Measurements from ENCODE around the gene WT1.

WT1 gene

GRCh38 chr11:32438346-32438865 is 3.1 kb upstream of the WT1 start:
- DNase-seq, result no peak

DNA sequence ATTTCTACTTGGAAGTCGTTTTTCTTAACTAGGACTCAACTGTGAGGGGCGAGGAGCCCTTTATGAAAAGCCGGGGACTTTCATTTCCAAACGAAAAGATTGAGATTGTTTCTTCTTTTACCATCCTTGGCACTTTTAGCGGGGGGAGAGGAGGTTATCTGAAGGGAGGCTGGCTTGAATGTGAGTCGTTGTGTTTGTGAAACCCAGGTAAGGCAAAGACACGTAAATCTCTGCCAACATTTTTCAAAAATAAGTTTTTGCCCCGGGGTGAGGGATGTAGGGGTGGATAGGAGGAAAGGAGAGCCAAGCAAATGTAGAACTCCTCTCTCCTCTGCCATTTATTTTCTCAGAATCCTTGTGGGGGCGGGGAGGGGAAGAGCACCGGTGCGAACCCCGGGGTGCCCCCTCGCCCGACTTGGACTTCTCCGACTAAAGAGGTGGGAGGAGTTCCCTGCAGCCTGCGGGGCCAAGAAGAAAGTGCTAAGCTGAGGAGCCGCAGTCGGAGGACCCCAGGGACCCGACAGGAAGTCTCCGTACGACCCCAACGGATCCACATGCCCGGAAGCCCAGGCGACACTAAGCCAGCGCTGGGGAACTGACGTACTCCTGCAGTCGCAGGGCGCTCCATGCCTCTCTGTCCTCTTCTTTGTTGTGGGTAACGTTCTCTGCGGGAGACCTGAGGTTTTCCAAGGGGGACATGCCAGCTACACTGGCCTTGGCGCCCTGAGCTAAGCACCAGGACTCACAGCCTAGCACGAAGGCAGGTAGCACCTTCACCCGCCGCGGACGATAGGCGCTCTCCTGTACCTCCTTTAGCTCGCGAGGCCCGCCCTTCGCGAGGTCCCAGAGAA is 2.4 kb upstream of the WT1 start:
- no peak for DNase-seq

GRCh38 chr11:32436751-32437494 is 1.6 kb upstream of the WT1 start:
- no peak for DNase-seq

GRCh38 chr11:32435942-32436750 is 807 bp upstream of the WT1 start:
- no peak for DNase-seq

DNA sequence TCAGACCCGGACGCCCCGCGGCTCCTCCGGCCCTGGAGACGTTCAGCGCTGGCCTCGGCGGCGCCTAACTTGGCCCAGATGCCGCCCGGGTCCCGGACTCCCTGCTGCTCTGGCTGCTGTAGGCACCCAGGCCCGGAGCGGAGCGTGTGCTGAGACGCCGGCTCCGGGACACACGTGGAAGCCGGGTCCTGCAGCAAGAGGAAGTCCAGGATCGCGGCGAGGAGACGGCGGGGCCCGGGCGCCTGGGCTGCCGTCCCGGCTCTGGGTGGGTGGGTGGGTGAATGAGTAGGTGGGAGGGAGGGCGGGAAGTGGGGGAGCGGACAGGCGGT is 223 bp downstream of the WT1 start:
- no peak for DNase-seq

DNA sequence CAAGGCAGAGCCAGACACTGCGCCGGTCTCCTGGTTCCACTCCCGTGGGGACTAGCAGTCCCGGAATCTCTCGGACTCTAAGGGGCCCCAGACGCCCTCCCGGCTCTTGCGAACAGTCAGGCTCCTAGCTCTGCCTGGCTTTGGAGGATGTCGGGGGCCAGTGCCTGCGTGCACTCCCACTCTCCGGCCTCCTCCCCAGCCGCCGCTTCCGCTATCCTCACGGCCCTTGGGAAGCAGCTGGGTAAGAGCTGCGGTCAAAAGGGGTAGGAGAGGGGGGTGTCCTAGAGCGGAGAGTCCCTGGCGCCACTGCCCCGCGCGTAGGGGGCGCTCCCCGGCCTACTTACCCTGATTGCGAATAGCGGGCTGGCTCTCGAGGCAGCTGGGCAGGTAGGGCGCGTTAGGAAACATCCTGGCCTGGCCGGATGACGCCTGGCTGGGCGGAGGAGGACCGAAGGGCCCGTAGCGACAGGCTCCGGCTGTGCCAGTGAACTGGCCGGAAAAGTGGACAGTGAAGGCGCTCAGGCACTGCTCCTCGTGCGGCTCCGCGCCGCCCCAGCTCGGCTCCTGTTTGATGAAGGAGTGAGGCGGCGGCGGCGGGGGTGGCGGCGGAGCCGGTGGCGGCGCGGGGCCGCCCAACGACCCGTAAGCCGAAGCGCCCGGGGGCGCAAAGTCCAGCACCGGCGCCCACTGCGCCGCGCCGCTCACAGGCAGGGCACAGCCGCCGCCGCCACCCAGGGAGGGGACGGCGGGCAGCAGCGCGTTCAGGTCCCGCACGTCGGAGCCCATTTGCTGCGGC is 785 bp downstream of the WT1 start:
- DNase-seq, result peak; percentile 50

GRCh38 chr11:32433914-32434355 is 1.4 kb downstream of the WT1 start:
- DNase-seq, result no peak

DNA sequence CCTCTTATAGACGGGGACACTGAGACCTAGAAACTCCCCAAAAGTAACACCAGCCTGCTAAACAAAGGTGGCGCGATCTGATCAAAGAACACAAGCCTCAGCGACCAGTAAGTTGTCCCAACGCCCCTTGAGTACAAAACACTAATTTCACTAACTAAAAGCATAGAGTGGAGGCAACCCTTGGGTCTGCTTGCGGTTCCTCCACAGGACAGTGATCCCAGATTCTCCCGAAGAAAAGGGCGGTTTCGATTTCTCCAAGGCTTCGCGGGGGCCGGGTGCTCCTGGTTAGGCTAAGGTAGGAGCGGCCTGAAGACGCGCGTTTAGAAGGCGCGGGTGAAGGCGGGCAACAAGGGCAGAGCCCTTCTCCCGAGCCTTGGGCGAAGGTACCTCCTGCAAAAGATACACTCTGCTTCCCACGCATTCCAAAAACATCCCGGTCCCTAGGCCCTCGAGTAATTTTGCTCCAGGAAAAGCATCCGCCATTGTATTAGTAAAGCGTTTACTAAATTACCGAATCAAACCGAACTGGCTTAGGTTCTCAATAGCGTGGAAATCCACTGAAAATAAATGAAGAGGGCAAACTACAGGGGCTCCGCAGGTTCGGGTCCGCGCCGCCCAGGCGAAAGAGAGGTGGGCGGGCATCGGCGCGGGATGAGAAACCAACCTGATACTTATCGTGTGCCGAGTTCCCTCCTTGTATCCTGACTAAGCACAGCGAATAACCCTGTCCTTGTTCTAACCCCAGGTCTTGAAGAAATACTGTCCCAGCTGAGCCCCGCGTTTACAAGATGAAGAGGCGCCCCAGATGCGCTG is 2.0 kb downstream of the WT1 start:
- no peak for DNase-seq

- no peak for DNase-seq
Measured at GRCh38 chr11:32432565-32432964, 2.8 kb downstream of the WT1 start.

- DNase-seq, result no peak
Measured at GRCh38 chr11:32430568-32431381, 4.6 kb downstream of the WT1 start.

DNA sequence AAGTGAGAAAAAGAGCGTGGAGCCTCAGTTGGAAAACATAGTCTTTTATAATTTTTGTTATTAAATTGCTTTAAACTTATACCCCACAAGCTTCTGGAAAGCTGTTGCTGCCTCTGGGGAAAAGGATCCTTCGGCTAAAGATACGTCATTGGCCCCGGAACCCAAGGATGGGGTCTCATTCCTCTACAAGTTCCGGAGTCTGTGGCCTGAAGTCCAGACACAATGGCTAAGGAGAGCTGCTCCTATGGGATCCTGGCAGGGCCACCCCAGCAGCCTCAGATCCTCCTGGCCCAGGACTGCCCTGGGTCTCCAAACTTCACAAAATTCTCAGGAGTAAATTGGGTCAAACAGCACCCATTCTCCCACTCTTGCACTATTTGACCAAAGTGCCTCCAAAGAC is 5.9 kb downstream of the WT1 start:
- no peak for DNase-seq

- DNase-seq, result no peak
Measured at GRCh38 chr11:32428665-32429303, 6.6 kb downstream of the WT1 start.

DNA sequence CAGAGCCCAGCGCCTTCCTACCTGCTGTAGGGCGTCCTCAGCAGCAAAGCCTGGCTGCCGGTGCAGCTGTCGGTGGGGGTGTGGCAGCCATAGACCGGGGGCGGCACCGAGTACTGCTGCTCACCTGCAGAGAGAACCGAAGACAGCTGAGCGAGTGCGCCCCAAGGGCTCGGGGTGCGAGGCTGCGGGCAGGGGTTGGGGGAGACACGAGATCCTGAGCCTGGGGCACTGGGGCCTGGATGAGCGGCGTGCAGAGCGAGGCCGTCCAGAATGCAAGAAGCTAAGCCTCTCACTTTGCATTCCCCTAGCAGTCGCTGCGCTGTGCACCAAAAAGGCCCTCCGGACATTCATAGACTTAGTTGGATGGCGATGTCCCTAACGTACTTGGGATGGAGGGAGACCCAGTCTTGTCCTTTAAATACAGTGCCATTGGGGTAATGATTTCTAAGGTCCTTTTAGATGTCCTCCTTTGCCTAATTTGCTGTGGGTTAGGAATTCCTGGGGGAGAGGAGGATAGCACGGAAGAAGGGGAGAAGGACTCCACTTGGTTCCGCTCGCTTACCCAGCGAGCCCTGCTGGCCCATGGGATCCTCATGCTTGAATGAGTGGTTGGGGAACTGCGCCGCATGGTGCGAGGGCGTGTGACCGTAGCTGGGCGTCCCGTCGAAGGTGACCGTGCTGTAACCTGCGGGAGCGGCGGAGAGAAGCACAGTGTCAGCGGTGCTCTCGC is 7.2 kb downstream of the WT1 start:
- no peak for DNase-seq

DNA sequence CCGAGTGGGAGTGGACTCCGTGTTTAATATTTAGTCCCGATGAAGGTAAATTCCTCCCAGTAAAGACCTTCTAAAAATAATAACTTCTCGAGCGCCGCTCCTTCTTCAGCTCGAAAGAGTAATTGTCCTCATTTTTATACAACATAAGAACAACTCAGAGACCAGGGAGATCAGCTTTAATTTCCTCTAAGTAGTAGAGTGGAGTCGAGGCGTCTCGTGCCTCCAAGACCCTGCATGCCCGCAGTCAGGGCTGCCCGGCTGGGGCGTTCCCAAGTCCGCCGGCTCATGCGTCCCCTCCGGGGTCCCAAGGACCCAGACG is 7.8 kb downstream of the WT1 start:
- no peak for DNase-seq

GRCh38 chr11:32426819-32427615 is 8.3 kb downstream of the WT1 start:
- no peak for DNase-seq

GRCh38 chr11:32426192-32426591 is 9.1 kb downstream of the WT1 start:
- no peak for DNase-seq

DNA sequence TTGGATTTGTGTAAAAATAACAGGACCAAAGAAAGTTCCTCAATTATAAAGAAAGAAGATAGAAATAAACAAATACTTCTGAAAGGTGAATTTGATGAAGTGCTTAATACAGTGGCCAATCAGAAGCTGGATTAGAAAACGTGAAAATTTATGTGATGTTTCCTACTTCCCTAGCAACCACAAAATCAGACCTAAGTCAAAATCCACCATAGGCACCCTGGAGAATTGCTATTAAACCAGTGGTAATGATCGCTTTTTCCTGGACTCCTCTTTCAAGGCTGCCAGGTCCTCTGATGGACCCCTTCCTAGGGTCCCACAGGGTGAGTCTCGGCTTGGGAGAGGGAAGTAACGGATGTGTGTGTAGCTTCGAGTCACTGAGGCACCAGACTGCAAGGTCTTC is 9.6 kb downstream of the WT1 start:
- no peak for DNase-seq

DNA sequence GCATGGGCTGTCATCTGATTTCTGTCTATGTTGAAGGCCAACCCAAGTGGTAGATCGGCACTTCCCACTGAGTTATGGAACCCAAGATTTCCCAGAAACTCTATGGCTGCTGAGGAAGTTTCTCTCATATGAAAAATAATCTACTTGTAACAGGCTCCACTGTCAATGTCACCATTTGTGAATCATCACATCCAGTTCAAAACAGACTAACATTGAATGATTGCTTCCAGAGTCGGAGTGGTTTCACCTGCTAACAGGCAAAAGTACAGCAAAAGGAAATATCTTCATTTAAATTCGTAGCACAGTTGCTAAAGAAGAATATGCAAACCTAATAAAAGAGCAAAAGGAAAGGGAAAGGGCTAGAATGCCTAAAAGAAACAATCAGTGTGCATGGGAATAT is 12.8 kb downstream of the WT1 start:
- no peak for DNase-seq

GRCh38 chr11:32421992-32422391 is 13.3 kb downstream of the WT1 start:
- no peak for DNase-seq

Measured in GDM1 (cell line).